ENCODE data around the gene PTPRE.

DNA sequence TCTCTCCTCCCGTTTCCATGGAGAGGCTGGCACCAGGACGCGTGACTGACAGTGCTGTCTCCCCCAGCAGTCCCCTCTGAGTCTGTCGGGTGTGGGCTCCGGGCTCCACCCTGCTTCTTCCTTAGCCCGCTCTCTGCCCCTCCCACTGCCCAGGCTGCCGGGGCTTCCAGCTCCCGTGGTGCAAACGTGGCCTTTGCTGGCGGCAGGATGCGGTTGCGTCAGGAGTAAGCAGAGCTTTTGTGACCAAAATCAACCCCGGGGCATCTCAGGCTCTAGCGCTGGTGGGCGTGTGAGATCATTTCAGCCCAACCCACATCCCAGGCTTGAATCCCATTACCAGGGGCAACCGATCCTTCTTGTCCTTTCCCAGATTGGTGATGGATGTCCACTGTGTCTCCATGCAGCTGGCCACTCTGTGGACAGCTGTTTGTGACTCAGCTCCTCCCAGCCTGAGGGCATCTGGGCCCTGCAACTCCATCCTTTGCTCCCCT, 28.2 kb downstream of the PTPRE start:
- TF ChIP-seq, protein P1, sequence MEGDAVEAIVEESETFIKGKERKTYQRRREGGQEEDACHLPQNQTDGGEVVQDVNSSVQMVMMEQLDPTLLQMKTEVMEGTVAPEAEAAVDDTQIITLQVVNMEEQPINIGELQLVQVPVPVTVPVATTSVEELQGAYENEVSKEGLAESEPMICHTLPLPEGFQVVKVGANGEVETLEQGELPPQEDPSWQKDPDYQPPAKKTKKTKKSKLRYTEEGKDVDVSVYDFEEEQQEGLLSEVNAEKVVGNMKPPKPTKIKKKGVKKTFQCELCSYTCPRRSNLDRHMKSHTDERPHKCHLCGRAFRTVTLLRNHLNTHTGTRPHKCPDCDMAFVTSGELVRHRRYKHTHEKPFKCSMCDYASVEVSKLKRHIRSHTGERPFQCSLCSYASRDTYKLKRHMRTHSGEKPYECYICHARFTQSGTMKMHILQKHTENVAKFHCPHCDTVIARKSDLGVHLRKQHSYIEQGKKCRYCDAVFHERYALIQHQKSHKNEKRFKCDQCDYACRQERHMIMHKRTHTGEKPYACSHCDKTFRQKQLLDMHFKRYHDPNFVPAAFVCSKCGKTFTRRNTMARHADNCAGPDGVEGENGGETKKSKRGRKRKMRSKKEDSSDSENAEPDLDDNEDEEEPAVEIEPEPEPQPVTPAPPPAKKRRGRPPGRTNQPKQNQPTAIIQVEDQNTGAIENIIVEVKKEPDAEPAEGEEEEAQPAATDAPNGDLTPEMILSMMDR (IDR thresholded peaks at IDR 0.05), result no peak
- TF ChIP-seq POLR2A (IDR thresholded peaks at IDR 0.05), result no peak

Data from right lobe of liver (tissue), 4 donors.